ENCODE measurements around the gene SGCA. TPM values are rescaled to one million over a fixed set of nuclear protein-coding genes. Genes with fewer than 3 reads are reported as not detected.
A peak's percentile ranks its signal among the peaks of the same experiment; 100 is the strongest.

Gene SGCA
- total and polyA plus RNA-seq, 5 experiments from 2014 or later: 0.71 TPM; not detected in 4

DNA sequence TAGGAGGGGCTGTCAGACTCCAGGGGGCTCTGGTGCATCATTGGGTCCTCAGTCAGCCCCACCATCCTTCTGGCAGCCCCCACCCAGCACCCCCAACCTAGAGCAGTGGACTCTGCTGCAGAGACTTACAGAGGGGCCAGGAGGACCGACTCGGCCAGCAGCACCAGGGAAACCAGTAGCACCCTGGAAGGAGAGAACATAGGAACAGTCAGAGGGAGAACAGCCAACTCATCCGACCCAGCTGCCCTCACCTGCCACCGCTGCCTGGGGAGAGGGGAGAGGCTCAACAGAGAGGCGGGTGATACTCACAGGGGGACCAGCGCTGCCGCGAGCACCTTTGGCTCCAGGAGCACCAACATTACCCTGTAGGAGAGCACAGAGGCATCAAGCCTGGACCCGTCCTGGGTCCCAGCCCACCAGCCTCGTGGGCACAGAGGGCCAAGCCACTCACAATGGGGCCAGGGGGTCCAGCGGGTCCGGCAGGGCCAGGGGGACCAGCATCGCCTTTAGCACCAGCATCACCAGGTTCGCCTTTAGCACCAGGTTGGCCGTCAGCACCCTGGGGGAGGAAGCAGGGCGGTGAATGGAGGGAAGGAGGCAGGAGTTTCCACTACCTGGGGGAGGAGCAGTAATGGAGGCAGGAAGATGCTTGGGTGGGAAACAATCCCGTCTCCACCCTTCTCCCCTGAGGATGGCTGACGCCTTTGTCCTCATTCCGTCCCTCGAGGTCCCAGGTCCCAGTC is 23.9 kb downstream of the SGCA start:
- peaks cover 0 to 9% (median 0%) of the 10 kb centered on the region in 4 donors for H3K4me1 Mint-ChIP-seq
- POLR2A ChIA-PET: no interaction called here
- H3K27ac Mint-ChIP-seq: peak overlapping the region in 1 of 10 donors; percentile 49
- no peaks in the 10 kb centered on the region for H3K9me3 Mint-ChIP-seq
- no peak for DNase-seq
- H3K4me3 Mint-ChIP-seq: no peak overlapping the region
- H3K36me3 Mint-ChIP-seq: no peaks in the 10 kb centered on the region
- no peaks in the 10 kb centered on the region for H3K27me3 Mint-ChIP-seq
- ATAC-seq: no peak

DNA sequence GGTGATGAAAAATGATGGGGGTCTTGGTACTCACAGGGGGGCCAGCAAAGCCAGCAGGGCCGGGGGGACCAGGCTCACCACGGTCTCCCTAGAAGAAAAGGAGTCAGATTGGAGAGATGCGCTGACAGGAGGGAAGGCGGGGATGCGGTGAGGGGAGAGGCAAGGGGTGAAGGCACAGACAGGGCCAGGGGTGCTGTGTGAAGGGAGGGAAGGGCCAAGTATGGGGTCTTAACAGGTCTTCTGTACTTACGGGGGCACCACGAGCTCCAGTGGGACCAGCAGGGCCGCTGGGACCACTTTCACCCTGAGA is 24.4 kb downstream of the SGCA start:
- Mint-ChIP-seq H3K27ac (peak overlapping the region in 1 of 10 donors; percentile 49), H3K36me3 (no peaks in the 10 kb centered on the region), H3K4me1 (peaks cover 0 to 5% (median 0%) of the 10 kb centered on the region in 4 donors), H3K4me3 (no peak overlapping the region), H3K27me3 (no peaks in the 10 kb centered on the region), H3K9me3 (no peaks in the 10 kb centered on the region)
- DNase-seq (no peak), ATAC-seq (no peak)
- POLR2A ChIA-PET: no interaction called here

DNA sequence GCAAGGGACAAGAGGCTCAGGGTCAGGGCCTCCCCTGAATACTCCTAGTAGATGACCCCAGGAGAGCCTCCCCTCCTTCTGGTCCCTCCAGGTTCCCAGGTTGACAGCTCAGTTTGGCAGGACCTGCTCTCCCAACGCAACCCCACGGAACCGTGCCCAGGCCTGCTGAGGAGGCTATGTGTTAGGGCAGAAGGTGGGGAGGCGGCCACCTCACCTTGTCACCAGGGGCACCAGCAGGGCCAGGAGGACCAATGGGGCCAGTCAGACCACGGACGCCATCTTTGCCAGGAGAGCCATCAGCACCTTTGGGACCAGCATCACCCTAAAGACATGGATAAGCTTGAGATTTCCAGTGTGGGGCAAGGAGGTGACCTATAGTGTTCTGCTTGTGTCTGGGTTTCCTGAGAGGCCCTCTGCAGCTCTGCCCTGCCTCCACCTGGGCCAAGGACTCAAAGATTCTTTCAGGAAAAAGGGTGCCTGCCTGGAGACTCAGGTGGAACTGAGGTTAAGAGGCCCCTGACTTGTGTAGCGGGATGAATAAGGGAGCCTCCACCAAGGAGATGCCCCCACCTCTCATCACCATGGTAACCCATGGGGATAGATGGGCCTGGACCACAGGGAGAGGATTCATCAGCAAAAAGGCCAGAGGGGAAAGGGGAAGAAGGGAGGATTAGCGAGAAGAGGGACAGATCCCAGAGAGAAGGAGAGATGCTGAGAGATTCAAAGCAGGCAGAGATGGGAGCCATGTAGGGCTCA is 25.0 kb downstream of the SGCA start:
- H3K4me1 Mint-ChIP-seq: peaks cover 0 to 2% (median 0%) of the 10 kb centered on the region in 4 donors
- DNase-seq (no peak), ATAC-seq (no peak)
- H3K9me3 Mint-ChIP-seq: no peaks in the 10 kb centered on the region
- no peaks in the 10 kb centered on the region for H3K36me3 Mint-ChIP-seq
- H3K4me3 Mint-ChIP-seq: no peak overlapping the region
- no peak overlapping the region for H3K27ac Mint-ChIP-seq
- POLR2A ChIA-PET: no interaction called here
- no peaks in the 10 kb centered on the region for H3K27me3 Mint-ChIP-seq

DNA sequence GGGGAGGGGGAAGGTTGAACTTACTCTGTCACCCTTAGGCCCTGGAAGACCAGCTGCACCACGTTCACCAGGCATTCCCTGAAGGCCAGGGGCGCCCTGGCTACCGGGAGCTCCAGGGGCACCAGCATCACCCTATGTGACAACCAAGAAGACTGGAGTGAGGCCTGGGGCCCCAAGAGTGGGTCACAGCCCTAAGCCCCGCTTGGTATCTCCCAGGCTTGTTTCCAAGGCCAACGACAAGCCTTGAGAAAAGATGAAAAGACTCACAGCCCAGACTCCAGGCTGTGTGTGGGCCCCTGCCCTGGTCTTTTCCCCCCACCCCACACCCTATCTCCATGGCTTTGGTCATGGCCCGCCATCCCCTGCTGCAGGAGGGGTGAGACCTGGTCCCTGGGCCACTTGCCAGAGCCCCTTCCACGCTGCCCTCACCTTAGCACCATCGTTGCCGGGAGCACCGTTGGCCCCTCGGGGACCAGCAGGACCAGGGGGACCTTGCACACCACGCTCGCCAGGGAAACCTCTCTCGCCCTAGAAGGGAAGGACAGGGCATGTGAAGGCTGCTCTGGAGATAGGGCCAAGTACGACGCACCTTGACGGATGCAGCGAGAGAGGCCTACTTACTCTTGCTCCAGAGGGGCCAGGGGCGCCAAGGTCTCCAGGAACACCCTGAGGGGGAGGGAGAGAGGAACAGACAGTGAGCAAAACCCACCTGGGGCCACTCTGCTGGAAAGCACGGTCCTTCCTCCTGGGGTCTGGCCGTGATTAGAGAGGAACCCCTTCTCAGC is 25.7 kb downstream of the SGCA start:
- Mint-ChIP-seq H3K27me3 (no peaks in the 10 kb centered on the region), H3K4me3 (no peak overlapping the region), H3K27ac (peak overlapping the region in 1 of 10 donors; percentile 1), H3K9me3 (no peaks in the 10 kb centered on the region), H3K4me1 (peaks cover 0 to 2% (median 0%) of the 10 kb centered on the region in 4 donors), H3K36me3 (no peaks in the 10 kb centered on the region)
- POLR2A ChIA-PET: no interaction called here
- ATAC-seq: no peak
- no peak for DNase-seq

DNA sequence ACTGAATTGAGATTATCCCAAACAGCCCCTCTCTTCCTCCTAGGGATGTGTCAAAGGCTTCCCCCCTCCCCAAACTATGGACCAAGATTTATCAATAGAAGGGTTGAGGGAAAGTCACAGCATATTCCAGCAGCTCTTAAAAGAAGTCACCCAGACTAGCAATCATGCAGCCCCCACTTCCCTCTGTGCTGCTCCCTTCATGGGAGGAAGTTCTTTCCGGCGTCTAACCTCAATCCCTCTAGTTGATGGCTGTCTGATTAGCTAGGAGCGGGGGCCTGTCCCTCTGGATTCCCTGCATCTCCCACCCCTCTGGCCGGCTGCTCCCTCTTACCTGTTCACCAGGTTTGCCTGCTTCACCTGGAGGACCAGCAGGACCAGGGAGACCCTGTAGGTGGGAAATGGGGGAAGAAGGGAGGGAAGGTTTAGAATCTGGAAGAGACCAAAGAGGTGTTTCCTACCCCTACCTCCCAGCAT is 26.4 kb downstream of the SGCA start:
- Mint-ChIP-seq H3K4me3 (no peak overlapping the region), H3K9me3 (no peaks in the 10 kb centered on the region), H3K4me1 (peaks cover 0 to 2% (median 0%) of the 10 kb centered on the region in 4 donors), H3K27ac (peak overlapping the region in 1 of 10 donors; percentile 52), H3K27me3 (peaks cover 0 to under 1% (median 0%) of the 10 kb centered on the region in 5 donors), H3K36me3 (no peaks in the 10 kb centered on the region)
- no peak for ATAC-seq
- no peak for DNase-seq
- POLR2A ChIA-PET: no interaction called here

DNA sequence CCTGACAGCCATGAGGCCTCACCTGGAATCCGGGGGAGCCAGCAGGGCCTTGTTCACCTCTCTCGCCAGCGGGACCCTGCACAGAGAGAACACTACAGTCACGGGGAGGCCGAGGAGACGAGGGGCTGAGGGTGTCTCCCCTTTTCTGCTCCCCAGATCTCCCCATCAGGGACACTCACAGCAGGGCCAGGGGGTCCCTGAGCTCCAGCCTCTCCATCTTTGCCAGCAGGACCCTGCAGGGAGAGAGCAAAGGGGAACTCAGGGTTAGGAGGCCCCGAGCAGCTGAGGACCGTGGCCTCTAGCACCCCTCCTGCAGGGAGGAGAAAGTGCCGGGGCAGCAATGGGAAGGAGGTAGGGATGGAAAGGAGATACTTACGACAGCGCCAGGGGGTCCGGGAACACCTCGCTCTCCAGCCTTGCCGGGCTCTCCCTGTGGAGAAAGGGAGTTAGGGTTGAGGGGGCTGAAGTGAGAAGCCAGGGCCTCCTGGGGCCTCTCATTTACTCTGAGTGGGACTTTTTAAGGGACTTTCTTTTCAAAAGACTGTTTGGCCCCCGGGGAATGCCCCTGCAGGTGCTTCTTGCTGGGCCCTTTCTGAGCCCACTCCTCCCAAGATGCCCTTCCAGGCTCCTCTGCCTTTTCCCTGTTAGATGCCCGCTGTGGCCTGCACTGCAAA is 26.9 kb downstream of the SGCA start:
- H3K27ac Mint-ChIP-seq: peak overlapping the region in 1 of 10 donors; percentile 52
- H3K4me1 Mint-ChIP-seq: peaks cover 0 to 2% (median 0%) of the 10 kb centered on the region in 4 donors
- H3K36me3 Mint-ChIP-seq: no peaks in the 10 kb centered on the region
- peaks cover 0 to 7% (median 2%) of the 10 kb centered on the region in 5 donors for H3K27me3 Mint-ChIP-seq
- H3K4me3 Mint-ChIP-seq: no peak overlapping the region
- POLR2A ChIA-PET: no interaction called here
- ATAC-seq (no peak), DNase-seq (no peak)
- H3K9me3 Mint-ChIP-seq: no peaks in the 10 kb centered on the region

DNA sequence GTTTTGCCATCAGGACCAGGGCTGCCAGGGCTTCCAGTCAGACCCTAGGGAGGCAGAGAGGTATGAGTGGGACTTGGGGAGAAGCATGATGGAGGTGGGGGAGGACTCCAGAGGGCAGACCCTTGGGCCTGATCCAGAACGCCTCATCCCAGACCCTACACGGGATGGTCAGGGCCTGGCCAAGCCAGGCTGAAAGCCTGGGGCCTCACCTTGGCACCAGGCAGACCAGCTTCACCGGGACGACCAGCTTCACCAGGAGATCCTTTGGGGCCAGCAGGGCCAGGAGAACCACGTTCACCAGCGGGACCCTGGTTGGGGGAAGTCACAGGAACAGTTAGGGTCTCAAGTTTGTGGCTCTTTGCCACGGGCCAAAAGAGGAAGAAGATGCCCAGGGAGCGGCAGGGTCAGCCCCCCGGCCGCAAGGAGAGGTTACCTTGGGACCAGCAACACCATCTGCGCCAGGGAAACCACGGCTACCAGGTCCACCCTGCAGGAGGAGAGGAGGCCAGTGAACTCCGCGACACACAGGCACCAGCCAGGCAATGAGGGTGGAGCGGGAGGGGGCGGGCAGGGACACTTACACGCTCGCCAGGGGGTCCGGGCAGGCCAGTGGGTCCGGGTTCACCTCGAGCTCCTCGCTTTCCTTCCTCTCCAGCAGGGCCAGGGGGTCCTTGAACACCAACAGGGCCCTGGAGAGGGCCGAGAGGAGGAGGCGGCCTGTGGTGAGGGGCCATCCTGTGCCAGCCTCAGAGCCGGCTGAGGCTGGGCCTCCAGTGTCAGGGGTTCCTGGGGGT is 28.5 kb downstream of the SGCA start:
- no peak for ATAC-seq
- no peak for DNase-seq
- Mint-ChIP-seq H3K27ac (no peak overlapping the region), H3K36me3 (no peaks in the 10 kb centered on the region), H3K9me3 (no peaks in the 10 kb centered on the region), H3K4me3 (no peak overlapping the region), H3K4me1 (peaks cover 0 to 10% (median 6%) of the 10 kb centered on the region in 4 donors), H3K27me3 (peaks cover 0 to 19% (median 8%) of the 10 kb centered on the region in 5 donors)
- POLR2A ChIA-PET: no interaction called here

DNA sequence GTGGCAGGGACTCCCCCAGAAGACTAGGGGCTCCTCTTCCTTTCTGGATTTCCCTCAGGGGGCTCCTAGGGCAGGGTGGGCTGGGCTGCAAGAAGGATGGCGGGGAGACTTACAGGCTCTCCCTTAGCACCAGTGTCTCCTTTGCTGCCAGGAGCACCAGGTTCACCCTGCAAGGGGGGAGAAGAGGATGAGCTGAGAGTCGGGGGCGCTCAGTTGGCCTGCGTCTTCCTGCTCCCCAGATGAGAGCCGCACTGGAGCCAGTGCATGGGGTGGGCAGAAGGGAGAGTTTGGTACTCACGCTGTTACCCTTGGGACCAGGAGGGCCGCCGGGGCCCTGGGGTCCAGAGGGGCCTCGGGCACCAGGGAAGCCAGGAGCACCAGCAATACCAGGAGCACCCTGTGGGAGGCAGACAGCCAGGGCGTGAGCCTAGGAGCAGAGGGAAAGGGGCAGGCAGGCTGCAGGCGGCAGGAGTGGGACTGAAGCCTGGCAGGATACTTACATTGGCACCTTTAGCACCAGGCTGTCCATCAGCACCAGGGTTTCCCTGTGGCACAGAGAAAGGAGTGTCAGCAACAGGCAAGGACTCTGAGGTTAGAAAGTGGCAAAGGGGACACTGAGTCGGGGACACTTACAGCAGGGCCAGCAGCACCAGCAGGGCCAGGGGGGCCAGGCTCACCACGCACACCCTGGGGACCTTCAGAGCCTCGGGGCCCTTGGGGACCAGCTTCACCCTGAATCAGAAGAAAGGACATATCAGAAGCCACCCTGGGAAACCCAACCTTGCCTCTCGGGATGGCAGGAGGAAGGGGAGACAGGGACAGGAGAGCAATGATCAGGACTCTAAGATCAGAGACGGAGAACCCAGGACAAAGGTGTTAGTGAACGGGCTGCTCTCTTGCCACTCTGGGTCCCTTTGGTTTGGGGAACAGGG is 29.4 kb downstream of the SGCA start:
- no peak for ATAC-seq

DNA sequence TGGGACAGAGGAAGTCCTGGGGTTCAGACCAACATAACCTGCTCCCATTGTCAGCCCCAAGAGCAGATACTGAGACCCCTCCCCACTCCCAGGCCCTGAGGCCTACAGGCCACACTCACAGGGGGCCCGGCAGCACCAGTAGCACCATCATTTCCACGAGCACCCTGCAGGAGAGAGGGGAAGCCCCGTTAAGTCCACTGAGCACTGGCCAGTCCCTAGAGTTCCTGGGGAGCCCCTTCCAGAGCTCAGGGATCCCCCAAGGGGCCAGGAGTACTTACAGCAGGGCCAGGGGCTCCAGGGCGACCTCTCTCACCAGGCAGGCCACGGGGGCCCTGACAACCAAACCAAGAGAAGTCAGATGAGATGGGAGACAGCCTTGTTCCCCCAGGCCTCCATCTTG is 30.2 kb downstream of the SGCA start:
- POLR2A ChIA-PET: no interaction called here

More for the DNA sequence above, 29.4 kb downstream of the SGCA start:
- POLR2A ChIA-PET: no interaction called here
- Mint-ChIP-seq H3K9me3 (no peaks in the 10 kb centered on the region), H3K4me1 (peaks cover under 1 to 16% (median 6%) of the 10 kb centered on the region in 4 donors), H3K27me3 (peaks cover 0 to 19% (median 8%) of the 10 kb centered on the region in 5 donors), H3K4me3 (no peak overlapping the region), H3K36me3 (no peaks in the 10 kb centered on the region), H3K27ac (no peak overlapping the region)
- DNase-seq: no peak

DNA sequence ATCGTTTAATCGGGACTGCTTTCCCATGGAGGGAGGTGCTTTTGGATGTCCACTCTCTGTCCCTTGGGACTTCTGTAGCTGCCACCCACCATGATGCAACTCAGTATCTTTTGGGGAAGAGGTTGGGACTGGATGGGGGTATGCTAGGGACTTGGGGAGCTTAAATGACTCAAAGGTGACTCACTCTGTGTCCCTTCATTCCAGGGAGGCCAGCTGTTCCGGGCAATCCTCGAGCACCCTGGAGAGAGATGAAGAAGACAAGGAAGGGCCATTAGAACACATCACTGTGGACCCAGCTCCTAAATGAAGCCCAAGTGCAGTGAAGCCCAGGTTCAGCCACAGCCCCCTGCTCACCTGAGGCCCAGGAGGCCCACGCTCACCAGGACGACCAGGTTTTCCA is 31.0 kb downstream of the SGCA start:
- DNase-seq: no peak
- no peaks in the 10 kb centered on the region for H3K36me3 Mint-ChIP-seq
- H3K9me3 Mint-ChIP-seq: no peaks in the 10 kb centered on the region
- peak overlapping the region in 3 of 10 donors; percentile 21 to 85 (median 41) for H3K27ac Mint-ChIP-seq
- ATAC-seq: no peak
- peaks cover 11 to 33% (median 20%) of the 10 kb centered on the region in 5 donors for H3K27me3 Mint-ChIP-seq
- H3K4me1 Mint-ChIP-seq: peaks cover 12 to 26% (median 15%) of the 10 kb centered on the region in 4 donors
- no peak overlapping the region for H3K4me3 Mint-ChIP-seq
- POLR2A ChIA-PET: no interaction called here

More for the DNA sequence above, 30.2 kb downstream of the SGCA start:
- Mint-ChIP-seq H3K4me1 (peaks cover 9 to 23% (median 11%) of the 10 kb centered on the region in 4 donors), H3K36me3 (no peaks in the 10 kb centered on the region), H3K4me3 (no peak overlapping the region), H3K27me3 (peaks cover 5 to 25% (median 16%) of the 10 kb centered on the region in 5 donors), H3K9me3 (no peaks in the 10 kb centered on the region), H3K27ac (peak overlapping the region in 2 of 10 donors; percentile 33 to 85)
- DNase-seq (no peak), ATAC-seq (no peak)

Measured in naive thymus-derived CD8-positive, alpha-beta T cell (primary cell).